Right cardiac atrium (tissue), 5 donors: ENCODE measurements around the gene SERGEF. TPM values are rescaled to one million over a fixed set of nuclear protein-coding genes. Genes with fewer than 3 reads are reported as not detected.

Experiments
- ATAC-seq, 2 donors: fragments of 200-7000 bp; cut with Tn5 transposase; one replicate each; pipeline versions ENCODE4 v1.8.0 to v1.9.1; 2020; ENCODE audit warnings: moderate library complexity in 2 of 2, mild to moderate bottlenecking in 1 of 2
- DNase-seq, 3 donors: peaks; one replicate each; pipeline ENCODE4 v3.0.0-alpha.2; 2020
- H3K27ac ChIP-seq: one replicate; pipeline ENCODE4 v1.5.1; 2013; ENCODE audit warnings: mild to moderate bottlenecking, low read length, control low read depth, moderate library complexity
- H3K27me3 ChIP-seq: one replicate; pipeline ENCODE4 v1.6.1; 2013; ENCODE audit not compliant: control insufficient read depth, insufficient read depth
- H3K4me1 ChIP-seq: one replicate; pipeline ENCODE4 v1.6.1; 2013; ENCODE audit warnings: low read length; ENCODE audit not compliant: control insufficient read depth, insufficient read depth
- H3K4me3 ChIP-seq: one replicate; pipeline ENCODE4 v1.5.1; 2013; ENCODE audit warnings: low read length, control low read depth
- H3K9me3 ChIP-seq: one replicate; pipeline ENCODE4 v1.6.1; 2013; ENCODE audit warnings: low read length; ENCODE audit not compliant: control insufficient read depth
- WGBS: extraction: QIAGEN DNeasy Blood & Tissue Kit; methylation state at CpG from one replicate; pipeline ENCODE4 v1.1.7; 2013; 5-methylcytosine and 5-hydroxymethylcytosine counted together
- intact Hi-C, 4 donors: fragments of 100-400 bp; cut with DNase I; formaldehyde crosslinking; loops; one replicate each; pipeline versions ENCODE4 v1.11.0 to v1.14.0; 2022 to 2023
- polyA plus RNA-seq: library from polyadenylated mRNA; stranded (reverse); fragments of 200-250 nt; gene quantifications from one replicate; pipeline ENCODE4 v1.2.3, GENCODE V29; 2013
- total RNA-seq, 4 donors: library from RNA; stranded (reverse); fragmentation: NEBNext Ultra II Directional; extraction: Animal tissue kit (Norgen Biotek cat#: 25700); gene quantifications; one replicate each; pipeline ENCODE4 v1.2.1, GENCODE V29; 2021
- donor health status: healthy with polysubstance abuse.
- donor health status: DM: no; HTN: yes; CAD: no.
- donor health status: DM: no; HTN: no; CAD: no.
- donor health status: DM: no; HTN: yes; CAD: no; lungs with severe emphysema.
- donor health status: DM: yes; HTN: yes; CAD: no.

Gene SERGEF
- total and polyA plus RNA-seq, 5 donors, result 30.8 to 44.7 (median 31.6) TPM

GRCh38 chr11:17776212-17776875 lies 236.5 kb downstream of the SERGEF start:
- H3K27ac ChIP-seq, result no peak overlapping the region
- no peak for DNase-seq
- H3K4me1 ChIP-seq, result no peaks in the 10 kb centered on the region
- intact Hi-C loops, result no loop called here
- no peaks in the 10 kb centered on the region for H3K9me3 ChIP-seq
- H3K4me3 ChIP-seq, result no peak overlapping the region
- H3K27me3 ChIP-seq, result no peaks in the 10 kb centered on the region
- no peak for ATAC-seq
- WGBS, result 84% methylated on average over 15 of the region's 15 CpGs

- 83% methylated on average over 18 of the region's 18 CpGs for WGBS
- intact Hi-C loops, result no loop called here
- DNase-seq (no peak), ATAC-seq (no peak)
- no peaks in the 10 kb centered on the region for H3K9me3 ChIP-seq
- H3K4me1 ChIP-seq, result no peaks in the 10 kb centered on the region
- H3K27me3 ChIP-seq, result no peaks in the 10 kb centered on the region
- no peak overlapping the region for H3K27ac ChIP-seq
- H3K4me3 ChIP-seq, result no peak overlapping the region
Measured at GRCh38 chr11:17775507-17776211, 237.2 kb downstream of the SERGEF start.

- H3K4me3 ChIP-seq, result no peak overlapping the region
- 96% methylated on average over 3 of the region's 3 CpGs for WGBS
- H3K9me3 ChIP-seq, result no peaks in the 10 kb centered on the region
- no peak for ATAC-seq
- DNase-seq, result no peak
- no peaks in the 10 kb centered on the region for H3K27me3 ChIP-seq
- H3K27ac ChIP-seq, result no peak overlapping the region
- intact Hi-C loops, result no loop called here
- H3K4me1 ChIP-seq, result no peaks in the 10 kb centered on the region
Measured at GRCh38 chr11:17775035-17775348, 237.9 kb downstream of the SERGEF start.

- DNase-seq (no peak), ATAC-seq (no peak)
- intact Hi-C loops, result no loop called here
- Histone ChIP-seq H3K4me3 (no peak overlapping the region), H3K9me3 (no peaks in the 10 kb centered on the region), H3K27me3 (no peaks in the 10 kb centered on the region), H3K4me1 (no peaks in the 10 kb centered on the region), H3K27ac (no peak overlapping the region)
- 85% methylated on average over 12 of the region's 12 CpGs for WGBS
Measured at GRCh38 chr11:17774232-17775034, 238.4 kb downstream of the SERGEF start.

- no peaks in the 10 kb centered on the region for H3K27me3 ChIP-seq
- no peak overlapping the region for H3K4me3 ChIP-seq
- no peak overlapping the region for H3K27ac ChIP-seq
- H3K4me1 ChIP-seq, result no peaks in the 10 kb centered on the region
- WGBS, result 95% methylated on average over 6 of the region's 6 CpGs
- no peaks in the 10 kb centered on the region for H3K9me3 ChIP-seq
- intact Hi-C loops, result no loop called here
- ATAC-seq, result no peak
- no peak for DNase-seq
Measured at GRCh38 chr11:17773674-17774073, 239.2 kb downstream of the SERGEF start.

- intact Hi-C loops, result no loop called here
- Histone ChIP-seq H3K4me3 (no peak overlapping the region), H3K27ac (no peak overlapping the region), H3K27me3 (no peaks in the 10 kb centered on the region), H3K9me3 (no peaks in the 10 kb centered on the region), H3K4me1 (no peaks in the 10 kb centered on the region)
- no peak for ATAC-seq
- WGBS, result 90% methylated on average over 31 of the region's 31 CpGs
- no peak for DNase-seq
Measured at GRCh38 chr11:17772704-17773600, 239.9 kb downstream of the SERGEF start.

GRCh38 chr11:17771841-17772401 lies 240.9 kb downstream of the SERGEF start:
- H3K4me3 ChIP-seq, result no peak overlapping the region
- H3K27me3 ChIP-seq, result no peaks in the 10 kb centered on the region
- no peak for DNase-seq
- no peaks in the 10 kb centered on the region for H3K9me3 ChIP-seq
- ATAC-seq, result no peak
- WGBS, result 97% methylated on average over 37 of the region's 37 CpGs
- no peaks in the 10 kb centered on the region for H3K4me1 ChIP-seq
- intact Hi-C loops, result no loop called here
- H3K27ac ChIP-seq, result no peak overlapping the region

GRCh38 chr11:17771415-17771814 lies 241.4 kb downstream of the SERGEF start:
- ATAC-seq (no peak), DNase-seq (no peak)
- intact Hi-C loops, result no loop called here
- Histone ChIP-seq H3K27ac (no peak overlapping the region), H3K9me3 (no peaks in the 10 kb centered on the region), H3K27me3 (no peaks in the 10 kb centered on the region), H3K4me1 (no peaks in the 10 kb centered on the region), H3K4me3 (no peak overlapping the region)
- WGBS, result 93% methylated on average over 17 of the region's 17 CpGs

GRCh38 chr11:17770917-17771316 lies 241.9 kb downstream of the SERGEF start:
- no peak for ATAC-seq

GRCh38 chr11:17770048-17770652 lies 242.7 kb downstream of the SERGEF start:
- Histone ChIP-seq H3K9me3 (no peaks in the 10 kb centered on the region), H3K27ac (peak overlapping the region; percentile 0), H3K27me3 (no peaks in the 10 kb centered on the region), H3K4me3 (no peak overlapping the region), H3K4me1 (no peaks in the 10 kb centered on the region)
- intact Hi-C loops, result no loop called here
- DNase-seq (peak; percentile 26 to 77 (median 71)), ATAC-seq (peak; percentile 49 to 63)
- 73% methylated on average over 9 of the region's 9 CpGs for WGBS

More at GRCh38 chr11:17770917-17771316, 241.9 kb downstream of the SERGEF start:
- Histone ChIP-seq H3K4me3 (no peak overlapping the region), H3K4me1 (no peaks in the 10 kb centered on the region), H3K27ac (no peak overlapping the region), H3K27me3 (no peaks in the 10 kb centered on the region), H3K9me3 (no peaks in the 10 kb centered on the region)
- DNase-seq, result no peak
- intact Hi-C loops, result no loop called here
